Cardiac atrium fibroblast (primary cell): ENCODE data around the gene ARHGDIG. TPM values are rescaled to one million over a fixed set of nuclear protein-coding genes. Genes with fewer than 3 reads are reported as not detected.

Experiments used
- total RNA-seq: library from RNA; depleted of rRNA; stranded (reverse); fragments of >200 nt; gene quantifications from 2 replicates; pipeline ENCODE4 v1.2.3, GENCODE V29; 2015

ARHGDIG gene
- total RNA-seq, result 2.2 and 2.3 TPM in 2 replicates

DNA sequence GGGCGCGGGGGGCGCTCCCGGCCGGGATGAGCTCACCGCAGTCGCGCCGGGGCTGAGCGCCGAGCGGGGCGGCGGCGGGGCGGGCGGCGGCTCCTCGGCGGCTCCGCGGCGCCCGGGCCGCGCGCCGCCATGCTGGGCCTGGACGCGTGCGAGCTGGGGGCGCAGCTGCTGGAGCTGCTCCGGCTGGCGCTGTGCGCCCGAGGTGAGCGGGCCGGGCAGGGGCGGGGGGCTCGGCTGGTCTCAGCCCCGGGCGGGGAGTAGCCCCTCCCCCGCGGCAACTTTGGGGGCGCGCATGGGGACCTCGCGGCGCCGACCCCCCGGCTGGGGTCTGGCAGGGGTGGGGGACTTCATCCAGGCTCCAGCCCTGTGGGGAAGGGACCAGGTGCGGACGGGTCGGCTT is at the start of gene ARHGDIG:
Gene ARHGDIG, plus strand, starts transcription at position 40 of the 400 bp plus-strand sequence. Its CDS starts 90 bp downstream, at position 130.

GRCh38 chr16:234468-235305 is 45.7 kb upstream of the ARHGDIG start, which contains the start of gene FAM234A:
Gene FAM234A, plus strand, starts transcription at chr16:234821. Its CDS starts 19,593 bp downstream, at chr16:254414.

GRCh38 chr16:275786-276232 is 4.6 kb upstream of the ARHGDIG start, which contains the start of gene RGS11:
Gene RGS11, minus strand, starts transcription at chr16:275944. Its CDS starts 33 bp downstream, at chr16:275911.

DNA sequence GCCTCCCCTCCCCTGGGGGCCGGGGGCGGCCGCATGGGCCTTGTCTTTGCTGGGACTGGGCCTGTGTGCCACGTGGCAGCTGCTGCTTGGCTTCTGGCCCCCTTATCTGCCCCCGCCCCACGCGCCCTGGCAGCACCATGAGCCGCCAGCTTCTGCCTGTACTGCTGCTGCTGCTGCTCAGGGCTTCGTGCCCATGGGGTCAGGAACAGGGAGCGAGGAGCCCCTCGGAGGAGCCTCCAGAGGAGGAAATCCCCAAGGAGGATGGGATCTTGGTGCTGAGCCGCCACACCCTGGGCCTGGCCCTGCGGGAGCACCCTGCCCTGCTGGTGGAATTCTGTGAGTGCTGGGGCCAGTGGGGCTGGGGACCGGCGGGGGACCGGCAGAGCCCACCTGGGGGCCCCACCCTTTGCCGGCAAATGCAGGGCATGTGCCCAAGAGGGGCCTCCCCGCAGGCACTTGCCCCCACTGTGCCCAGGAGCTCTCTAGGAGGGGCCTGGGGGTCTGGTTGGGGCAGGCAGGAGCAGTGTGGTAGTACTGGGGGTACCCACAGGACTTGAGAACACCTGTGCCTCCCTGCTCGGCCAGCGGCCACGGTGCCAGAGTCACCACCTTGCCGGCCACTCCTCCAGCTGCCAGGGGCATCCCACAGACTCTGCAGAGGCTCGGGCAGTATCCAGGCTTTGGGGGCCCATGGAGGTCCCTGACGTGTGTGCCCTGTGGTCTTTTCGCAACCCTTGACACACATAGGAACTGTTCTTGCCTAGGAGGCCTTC is 2.8 kb downstream of the ARHGDIG start, which contains the start of gene PDIA2:
Gene PDIA2, plus strand, starts transcription at position 132 of the 773 bp plus-strand sequence. Its CDS starts 6 bp downstream, at position 138.

Other genes starting within 250 kb of the ARHGDIG start
- 4.2 and 6.3 TPM in 2 replicates for gene POLR3K, start 227.0 kb upstream of the ARHGDIG start, total RNA-seq
- gene SNRNP25, start 226.8 kb upstream of the ARHGDIG start, total RNA-seq, result 22.5 and 26.7 TPM in 2 replicates
- 42.1 and 50.4 TPM in 2 replicates for gene RHBDF1, start 208.0 kb upstream of the ARHGDIG start, total RNA-seq
- gene MPG, start 202.4 kb upstream of the ARHGDIG start, total RNA-seq, result 216 and 263 TPM in 2 replicates
- 6.7 and 8.9 TPM in 2 replicates for gene NPRL3, start 141.9 kb upstream of the ARHGDIG start, total RNA-seq
- gene HBZ, start 127.9 kb upstream of the ARHGDIG start, total RNA-seq, result not detected in 2 replicates
- gene HBM, start 114.6 kb upstream of the ARHGDIG start, total RNA-seq, result not detected in 2 replicates
- not detected in 2 replicates for gene HBA2, start 107.7 kb upstream of the ARHGDIG start, total RNA-seq
- gene HBA1, start 103.9 kb upstream of the ARHGDIG start, total RNA-seq, result 5.8 TPM in 1 of 2 replicates, not detected in the other
- not detected in 2 replicates for gene HBQ1, start 100.1 kb upstream of the ARHGDIG start, total RNA-seq
- gene LUC7L, start 51.1 kb upstream of the ARHGDIG start, total RNA-seq, result 29.8 and 30.0 TPM in 2 replicates
- 119 and 130 TPM in 2 replicates for gene FAM234A, start 45.8 kb upstream of the ARHGDIG start, total RNA-seq
- gene RGS11, start 4.6 kb upstream of the ARHGDIG start, total RNA-seq, result 4.9 and 5.2 TPM in 2 replicates
- gene PDIA2, start 2.6 kb downstream of the ARHGDIG start, total RNA-seq, result 0.18 and 0.32 TPM in 2 replicates
- gene AXIN1, start 72.1 kb downstream of the ARHGDIG start, total RNA-seq, result 16.2 and 21.5 TPM in 2 replicates
- 59.8 and 94.1 TPM in 2 replicates for gene MRPL28, start 89.9 kb downstream of the ARHGDIG start, total RNA-seq
- gene PGAP6, start 101.4 kb downstream of the ARHGDIG start, total RNA-seq, result 40.1 and 47.3 TPM in 2 replicates
- 175 and 182 TPM in 2 replicates for gene NME4, start 116.6 kb downstream of the ARHGDIG start, total RNA-seq
- gene DECR2, start 121.3 kb downstream of the ARHGDIG start, total RNA-seq, result 9.6 and 16.8 TPM in 2 replicates
- gene RAB11FIP3, start 145.1 kb downstream of the ARHGDIG start, total RNA-seq, result 32.1 and 33.0 TPM in 2 replicates
- gene CAPN15, start 247.1 kb downstream of the ARHGDIG start, total RNA-seq, result 32.9 and 43.7 TPM in 2 replicates